GM19043 (cell line): Measurements from ENCODE around the gene SIGLEC8.
"Not testable (repeated sequence)": the region's sequence is repeated elsewhere in the genome, so short reads cannot be mapped to it uniquely, and the experiment has no call there.

ENCODE experiments used
- ATAC-seq: cut with Tn5 transposase; IDR thresholded peaks from one replicate; pipeline ENCODE4 v1.9.1; 2021; ENCODE audit warnings: low read depth; ENCODE audit not compliant: unreplicated experiment

The SIGLEC8 gene

GRCh38 chr19:51473009-51473707 is 14.9 kb upstream of the SIGLEC8 start:
- ATAC-seq: no peak

- ATAC-seq: no peak
Measured at GRCh38 chr19:51472607-51473006, 14.4 kb upstream of the SIGLEC8 start.

GRCh38 chr19:51471527-51471926 is 13.3 kb upstream of the SIGLEC8 start:
- ATAC-seq: no peak

GRCh38 chr19:51470966-51471365 is 12.7 kb upstream of the SIGLEC8 start:
- no peak for ATAC-seq

DNA sequence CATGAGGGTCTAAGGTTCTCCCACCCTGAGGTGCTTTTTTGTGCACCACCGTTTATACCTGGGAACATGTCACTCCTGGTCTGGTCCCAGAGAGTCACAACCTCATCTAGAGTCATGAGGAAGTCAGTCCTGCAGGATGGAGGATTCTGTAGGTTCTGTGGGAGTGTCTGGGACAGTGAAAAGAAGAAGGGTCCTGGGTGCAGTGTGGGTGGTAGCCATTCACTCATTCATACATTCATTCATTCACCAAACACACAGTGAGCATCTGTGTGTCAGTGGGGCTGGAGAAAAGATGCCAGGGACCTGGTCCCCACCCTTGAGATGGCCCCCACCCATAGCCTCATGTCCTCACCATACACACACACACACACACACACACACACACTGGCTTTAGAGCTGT is 11.4 kb upstream of the SIGLEC8 start:
- no peak for ATAC-seq

DNA sequence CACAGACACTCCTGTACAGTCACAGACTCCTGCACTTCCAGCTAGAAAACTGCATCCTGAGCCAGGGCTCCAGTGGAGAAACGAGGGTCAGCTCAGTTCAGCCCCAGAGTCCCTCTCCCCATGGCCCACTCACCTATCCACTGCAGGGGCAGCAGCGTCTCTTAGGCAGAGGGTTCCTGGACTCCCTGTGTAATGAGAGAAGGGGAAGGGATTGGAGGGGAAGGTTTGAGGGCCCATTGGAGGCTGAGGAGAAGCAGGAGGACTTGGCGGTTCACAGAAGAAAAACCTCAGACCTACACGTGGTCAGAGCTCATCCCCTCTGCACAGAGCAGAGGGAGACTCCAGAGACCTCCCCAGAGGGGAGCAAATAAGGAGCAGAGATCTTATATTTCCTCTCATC is 10.9 kb upstream of the SIGLEC8 start:
- ATAC-seq: no peak

- no peak for ATAC-seq
Measured at GRCh38 chr19:51468545-51468920, 10.3 kb upstream of the SIGLEC8 start.

DNA sequence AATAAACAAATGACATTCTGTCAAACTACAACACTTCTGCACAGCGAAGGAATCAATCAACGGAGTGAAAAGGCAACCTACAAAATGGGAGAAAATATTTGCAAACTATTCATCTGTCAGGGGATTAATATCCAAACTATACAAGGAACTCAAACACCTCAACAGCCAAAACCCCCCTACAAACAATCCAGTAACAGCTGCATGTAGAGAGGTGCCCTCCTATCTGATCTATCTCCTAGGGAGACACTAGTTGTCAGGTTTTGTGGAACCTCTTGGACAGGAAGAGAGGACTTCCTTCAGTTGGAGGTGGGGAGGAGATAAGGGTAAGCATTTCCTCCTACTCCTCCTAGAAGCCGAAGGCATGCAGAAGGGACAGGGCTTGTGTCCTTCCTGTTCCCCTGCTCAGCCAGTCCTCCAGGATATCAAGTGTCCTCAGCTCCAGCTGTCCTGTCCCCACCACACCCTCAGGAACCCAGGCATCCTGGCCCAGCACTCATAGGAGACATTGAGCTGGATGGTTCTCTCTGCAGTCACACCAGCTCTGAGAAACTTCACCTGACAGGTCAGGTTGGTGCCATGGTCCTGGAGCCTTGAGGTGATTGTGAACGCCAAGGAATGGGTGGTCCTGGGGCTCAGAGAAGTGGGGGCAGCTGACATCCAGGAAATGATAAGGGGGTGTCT is 9.8 kb upstream of the SIGLEC8 start:
- ATAC-seq: no peak

DNA sequence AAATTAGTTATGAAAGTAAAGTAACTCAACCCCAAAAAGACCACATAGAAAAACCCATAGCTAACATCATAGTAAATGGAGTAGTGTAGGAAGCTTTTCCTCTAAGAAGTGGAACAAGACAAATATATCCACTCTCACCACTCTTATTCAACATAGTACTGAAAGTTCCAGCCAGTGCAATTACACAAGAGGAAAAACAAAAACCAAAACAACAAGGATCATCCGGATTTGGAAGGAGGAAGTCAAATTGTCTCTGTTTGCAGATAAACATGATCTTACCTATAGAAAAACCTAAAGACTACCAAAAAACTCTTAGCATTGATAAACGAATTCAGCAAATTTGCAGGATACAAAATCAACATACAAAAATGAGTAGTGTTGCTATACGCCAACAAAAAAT is 8.5 kb upstream of the SIGLEC8 start:
- no peak for ATAC-seq

DNA sequence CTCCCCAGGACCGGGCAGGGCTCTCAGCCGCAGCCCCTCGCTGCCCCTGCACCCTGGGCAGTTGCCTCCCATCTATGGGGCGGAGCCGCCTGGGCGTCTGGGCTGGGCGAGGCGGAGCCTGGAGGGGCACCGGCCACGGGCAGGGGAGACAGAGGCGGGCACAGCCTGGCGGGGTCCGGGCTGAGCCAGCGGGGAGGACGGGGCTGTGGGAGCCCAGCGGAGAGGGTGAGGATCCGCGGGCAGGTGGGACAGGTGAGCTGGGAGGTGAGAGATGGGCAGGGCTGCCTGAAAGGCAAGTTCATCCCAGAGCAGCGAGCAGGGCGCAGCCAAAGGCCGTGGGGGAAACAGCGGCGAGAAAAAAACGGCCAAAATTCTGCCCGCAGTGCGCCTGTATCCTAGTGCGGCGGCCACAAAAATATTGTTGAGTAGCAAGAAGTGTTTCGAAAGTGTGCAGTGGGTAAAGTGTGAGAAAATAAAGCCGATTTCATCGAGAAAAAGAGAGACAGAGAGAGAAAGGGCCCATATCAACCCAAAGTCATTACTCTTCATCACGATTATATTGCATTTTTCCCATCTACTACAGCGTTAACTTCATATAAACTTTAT is 5.8 kb upstream of the SIGLEC8 start:
- ATAC-seq: not testable (repeated sequence)

DNA sequence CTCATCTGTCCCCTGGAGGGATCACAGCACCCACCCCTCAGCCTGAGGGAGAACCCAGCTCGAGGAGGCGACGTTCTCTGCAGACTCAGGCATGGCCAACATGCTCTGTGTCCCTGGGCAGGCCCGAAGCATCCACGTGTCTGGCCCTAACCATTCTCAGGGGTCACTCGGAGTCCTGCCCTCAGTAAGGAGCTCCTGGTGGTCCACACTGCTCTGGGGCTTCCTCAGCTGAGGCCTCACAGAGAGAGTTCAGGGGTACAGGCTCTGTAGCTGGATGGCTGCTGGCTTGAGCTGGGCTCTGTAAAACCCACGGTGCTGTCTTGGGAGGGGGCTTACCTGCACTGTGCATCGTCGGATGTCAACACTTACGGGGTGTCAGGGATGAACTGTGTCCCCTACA is 4.4 kb upstream of the SIGLEC8 start:
- no peak for ATAC-seq

- no peak for ATAC-seq
Measured at GRCh38 chr19:51462276-51462675, 4.0 kb upstream of the SIGLEC8 start.

DNA sequence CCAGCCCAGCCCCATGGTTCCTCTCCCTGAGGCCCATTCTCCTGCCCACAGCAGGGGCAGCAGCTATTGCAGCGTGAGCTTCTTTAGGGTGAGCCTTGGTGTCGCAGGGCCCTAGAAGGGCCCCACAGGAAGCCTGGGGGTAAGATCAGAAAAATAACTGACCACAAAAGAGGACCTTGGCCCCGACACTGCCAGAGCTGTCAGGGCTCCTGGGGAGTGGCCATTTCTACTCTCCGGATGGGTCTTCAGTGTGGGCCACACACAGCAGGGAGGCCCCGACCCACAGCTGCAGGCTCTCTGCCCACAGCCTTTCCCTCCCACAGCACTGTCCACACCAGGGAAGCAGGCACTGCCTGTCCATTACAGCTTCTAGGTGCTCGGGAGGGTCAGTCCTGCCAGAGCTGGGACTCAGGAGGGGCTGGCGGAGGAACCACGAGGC is 3.5 kb upstream of the SIGLEC8 start:
- ATAC-seq: no peak

DNA sequence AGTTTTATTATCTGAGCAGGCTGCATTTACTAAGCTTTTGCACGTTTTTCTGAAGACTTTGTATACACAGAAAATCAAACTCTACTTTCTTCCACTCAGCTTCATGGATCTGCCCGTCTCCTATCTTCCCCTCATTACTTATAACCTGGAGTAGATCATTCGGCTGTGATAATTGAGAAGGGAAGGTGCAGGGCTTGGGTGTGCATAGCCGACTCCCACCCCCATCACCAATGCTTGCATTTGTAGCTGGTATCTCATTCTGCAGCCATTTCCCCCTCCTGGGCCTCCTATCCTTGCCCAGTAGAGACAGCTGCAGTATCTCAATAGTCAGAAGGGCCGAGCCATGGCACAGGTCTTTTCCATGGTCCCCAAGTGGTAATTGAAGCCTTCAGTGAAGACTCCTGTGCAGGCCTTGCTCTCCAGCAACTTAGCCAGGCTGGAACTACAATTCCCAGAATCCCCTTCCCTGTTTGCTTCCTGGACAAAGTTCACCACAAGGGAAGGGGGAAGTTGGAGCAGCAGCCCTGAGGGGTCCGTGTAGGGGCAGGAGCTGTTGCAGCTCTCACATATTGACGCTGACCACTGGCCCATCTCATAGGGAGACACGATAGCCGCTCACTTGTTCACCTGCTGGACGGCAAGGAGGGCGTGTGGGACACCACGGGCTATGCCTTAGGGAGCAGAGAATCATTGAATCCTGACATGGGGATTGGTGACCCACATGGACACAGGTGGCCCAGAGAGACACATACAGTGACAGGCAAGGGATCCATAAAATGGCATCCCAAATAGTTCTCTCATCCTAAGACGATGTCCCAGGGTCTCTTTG is 2.1 kb upstream of the SIGLEC8 start:
- ATAC-seq: no peak

- no peak for ATAC-seq
Measured at GRCh38 chr19:51458899-51459505, 748 bp upstream of the SIGLEC8 start.

GRCh38 chr19:51457351-51458013 is 772 bp downstream of the SIGLEC8 start:
- ATAC-seq: no peak

DNA sequence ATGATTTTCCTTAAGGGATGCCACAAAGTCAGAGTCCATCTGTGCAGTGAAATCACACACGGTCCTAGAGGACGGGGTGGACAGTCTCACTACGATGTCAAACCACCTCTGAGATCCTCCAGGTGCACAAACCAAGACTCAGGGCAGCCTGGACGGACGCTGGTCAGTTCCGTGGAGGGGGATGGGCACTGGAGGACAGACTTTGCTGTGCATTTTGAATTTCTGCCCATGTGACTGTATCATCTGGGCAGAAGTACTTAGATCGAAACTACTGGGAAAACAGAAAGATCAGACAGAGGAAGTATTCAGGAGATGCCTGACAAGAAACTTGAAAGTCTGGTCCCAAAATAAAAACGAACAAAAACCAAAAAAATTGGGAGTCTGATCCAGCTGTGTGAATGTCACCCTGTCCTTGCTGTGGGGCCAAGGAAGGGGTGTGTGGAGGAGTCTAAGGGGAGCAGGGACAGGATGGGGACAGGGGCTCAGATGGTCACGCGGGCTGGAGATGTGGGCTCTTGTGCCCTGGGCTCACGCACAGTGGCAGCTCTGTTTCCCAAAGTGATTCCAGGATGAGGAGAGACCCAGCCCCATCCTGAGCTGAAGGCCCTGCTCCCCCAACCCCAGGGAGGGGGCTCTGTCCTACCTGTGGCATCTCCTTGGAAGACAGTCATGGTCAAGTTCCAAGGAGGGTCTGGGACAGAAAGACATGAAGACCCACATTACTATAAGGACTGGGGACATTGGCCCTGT is 1.5 kb downstream of the SIGLEC8 start:
- no peak for ATAC-seq

DNA sequence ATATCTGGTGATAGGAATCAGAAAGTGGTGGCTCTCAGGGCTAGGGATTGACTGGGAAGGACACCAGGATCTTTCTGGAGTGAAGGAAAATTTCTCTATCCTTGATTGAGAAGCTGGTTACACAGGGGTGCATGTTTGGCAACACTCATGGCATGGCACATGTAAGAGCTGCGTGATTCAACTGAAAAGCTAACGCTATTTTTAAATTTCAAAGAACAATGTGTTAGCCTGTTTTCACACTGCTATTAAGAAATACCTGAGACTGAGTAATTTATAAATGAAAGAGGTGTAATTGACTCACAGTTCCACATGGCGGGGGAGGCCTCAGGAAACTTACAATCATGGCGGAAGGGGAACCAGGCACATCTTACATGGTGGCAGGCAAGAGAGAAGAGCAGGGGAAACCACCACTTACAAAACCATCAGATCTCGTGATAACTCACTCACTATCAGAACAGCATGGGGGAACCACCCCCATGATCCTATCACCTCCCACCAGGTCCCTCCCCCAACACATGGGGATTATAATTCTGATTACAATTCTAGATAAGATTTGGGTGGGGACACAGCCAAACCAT is 7.4 kb downstream of the SIGLEC8 start:
- ATAC-seq: no peak

- ATAC-seq: no peak
Measured at GRCh38 chr19:51448411-51449016, 9.7 kb downstream of the SIGLEC8 start.
